ENCODE measurements around the gene CTH.

- TF ChIP-seq CTCF (IDR thresholded peaks at IDR 0.05; ENCODE audit: low read depth, low read length, poor library complexity, severe bottlenecking), result no peak
- TF ChIP-seq EZH2phosphoT487 (IDR thresholded peaks at IDR 0.05; ENCODE audit: borderline replicate concordance, low read length), result no peak
These were observed 48.6 kb downstream of the CTH start for GRCh38 chr1:70459496-70460225.

Measured in DOHH2 (cell line).